Stimulated activated effector memory CD8-positive, alpha-beta T cell treated with anti-CD3 and anti-CD28 coated beads, Interleukin-12 subunit alpha, Interleukin-12 subunit beta, amount 100 ng/mL, for 72 hours (primary cell): Measurements from ENCODE around the gene AKAP8L.
A peak's percentile ranks its signal among the peaks of the same experiment; 100 is the strongest.
"Not testable (repeated sequence)": the region's sequence is repeated elsewhere in the genome, so short reads cannot be mapped to it uniquely, and the experiment has no call there.

Source experiments
- ATAC-seq: fragments of 150-1000 bp; cut with Tn5 transposase; 2 replicates; pipeline ENCODE4 v1.10.0; 2021
- DNase-seq, 2 donors: peaks; one replicate each; pipeline ENCODE4 v3.0.0; 2021 to 2022; ENCODE audit warnings: low spot score in 2 of 2
- H3K27ac Mint-ChIP-seq: one replicate; pipeline ENCODE4 v1.8.0; 2022; ENCODE audit warnings: mild to moderate bottlenecking, mixed read lengths
- H3K36me3 Mint-ChIP-seq: one replicate; pipeline ENCODE4 v1.8.0; 2022; ENCODE audit warnings: mild to moderate bottlenecking, mixed read lengths
- H3K4me1 Mint-ChIP-seq: one replicate; pipeline ENCODE4 v1.8.0; 2022; ENCODE audit warnings: mixed read lengths
- H3K4me3 Mint-ChIP-seq: one replicate; pipeline ENCODE4 v1.8.0; 2022; ENCODE audit warnings: mild to moderate bottlenecking, mixed read lengths
- H3K9me3 Mint-ChIP-seq: one replicate; pipeline ENCODE4 v1.8.0; 2022; ENCODE audit warnings: mixed read lengths

The AKAP8L gene

GRCh38 chr19:15396436-15396835, 22.4 kb downstream of the AKAP8L start:
- peaks cover 12% of the 10 kb centered on the region for H3K4me1 Mint-ChIP-seq
- H3K9me3 Mint-ChIP-seq: no peaks in the 10 kb centered on the region

DNA sequence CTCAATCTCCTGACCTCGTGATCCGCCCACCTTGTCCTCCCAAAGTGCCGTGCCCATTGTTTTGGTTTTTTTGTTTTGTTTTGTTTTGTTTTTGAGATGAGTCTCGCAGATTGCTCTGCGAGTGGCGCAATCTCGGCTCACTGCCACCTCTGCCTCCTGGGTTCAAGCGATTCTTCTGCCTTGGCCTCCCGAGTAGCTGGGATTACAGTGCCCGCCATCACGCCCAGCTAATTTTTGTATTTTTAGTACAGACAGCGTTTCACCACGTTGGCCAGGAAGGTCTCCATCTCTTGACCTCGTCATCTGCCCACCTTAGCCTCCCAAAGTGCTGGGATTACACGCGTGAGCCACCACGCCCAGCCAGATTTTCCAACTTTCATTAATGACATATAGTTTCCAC, 23.5 kb downstream of the AKAP8L start:
- not testable (repeated sequence) for H3K4me3 Mint-ChIP-seq, H3K9me3 Mint-ChIP-seq, H3K27ac Mint-ChIP-seq, ATAC-seq, DNase-seq
- H3K36me3 Mint-ChIP-seq: peaks cover 96% of the 10 kb centered on the region
- H3K4me1 Mint-ChIP-seq: peaks cover 17% of the 10 kb centered on the region

More at GRCh38 chr19:15396436-15396835, 22.4 kb downstream of the AKAP8L start:
- H3K4me3 Mint-ChIP-seq: no peak overlapping the region
- ATAC-seq: no peak
- no peak for DNase-seq
- peaks cover 94% of the 10 kb centered on the region for H3K36me3 Mint-ChIP-seq
- peak overlapping the region; percentile 72 for H3K27ac Mint-ChIP-seq

DNA sequence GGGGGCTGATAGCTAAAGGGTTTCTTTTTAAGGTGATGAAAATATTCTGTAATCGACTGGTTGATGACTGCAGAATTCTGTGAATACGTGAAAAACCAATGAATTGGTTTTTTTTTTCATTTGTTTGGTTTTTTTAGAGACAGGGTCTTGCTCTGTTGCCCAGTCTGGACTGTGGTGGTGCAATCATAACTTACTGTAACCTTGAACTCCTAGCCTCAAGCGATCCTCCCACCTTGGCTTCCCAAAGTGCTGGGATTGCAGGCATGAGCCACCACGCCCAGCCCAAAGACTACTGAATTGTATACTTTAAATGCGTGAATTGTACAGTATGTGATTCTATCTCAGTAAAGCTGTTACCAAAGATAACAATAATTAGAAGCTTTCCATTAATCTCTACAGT, 24.4 kb downstream of the AKAP8L start:
- Mint-ChIP-seq H3K27ac (no peak overlapping the region), H3K36me3 (peaks cover 96% of the 10 kb centered on the region)

DNA sequence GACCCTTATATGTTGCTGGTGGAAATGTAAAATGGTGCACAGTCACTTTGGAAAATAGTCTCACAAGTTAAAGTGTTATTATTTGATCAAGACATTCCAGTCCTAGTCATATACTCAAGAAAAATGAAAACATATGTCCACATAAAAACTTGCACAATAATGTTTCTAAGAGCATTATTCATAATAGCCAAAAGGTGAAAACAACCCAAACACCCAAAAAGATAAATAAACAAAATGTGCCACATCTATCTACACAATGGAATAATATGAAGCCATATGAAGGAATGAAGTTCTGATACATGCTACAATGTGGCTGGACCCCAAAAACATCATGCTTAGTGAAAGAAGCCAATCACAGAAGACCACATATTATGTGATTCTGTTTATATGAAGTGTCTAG, 24.8 kb downstream of the AKAP8L start:
- H3K9me3 Mint-ChIP-seq: no peaks in the 10 kb centered on the region
- no peak overlapping the region for H3K27ac Mint-ChIP-seq
- no peak overlapping the region for H3K4me3 Mint-ChIP-seq
- ATAC-seq: no peak
- no peak for DNase-seq
- H3K4me1 Mint-ChIP-seq: peaks cover 17% of the 10 kb centered on the region
- H3K36me3 Mint-ChIP-seq: peaks cover 96% of the 10 kb centered on the region

More for the DNA sequence above, 24.4 kb downstream of the AKAP8L start:
- H3K9me3 Mint-ChIP-seq: no peaks in the 10 kb centered on the region
- DNase-seq (no peak), ATAC-seq (no peak)
- no peak overlapping the region for H3K4me3 Mint-ChIP-seq
- H3K4me1 Mint-ChIP-seq: peaks cover 17% of the 10 kb centered on the region

- H3K4me1 Mint-ChIP-seq: peaks cover 4% of the 10 kb centered on the region
- H3K4me3 Mint-ChIP-seq: no peak overlapping the region
- H3K36me3 Mint-ChIP-seq: peaks cover 88% of the 10 kb centered on the region
- ATAC-seq (no peak), DNase-seq (no peak)
- H3K27ac Mint-ChIP-seq: no peak overlapping the region
- H3K9me3 Mint-ChIP-seq: no peaks in the 10 kb centered on the region
These were observed 28.0 kb downstream of the AKAP8L start for GRCh38 chr19:15390814-15391213.

DNA sequence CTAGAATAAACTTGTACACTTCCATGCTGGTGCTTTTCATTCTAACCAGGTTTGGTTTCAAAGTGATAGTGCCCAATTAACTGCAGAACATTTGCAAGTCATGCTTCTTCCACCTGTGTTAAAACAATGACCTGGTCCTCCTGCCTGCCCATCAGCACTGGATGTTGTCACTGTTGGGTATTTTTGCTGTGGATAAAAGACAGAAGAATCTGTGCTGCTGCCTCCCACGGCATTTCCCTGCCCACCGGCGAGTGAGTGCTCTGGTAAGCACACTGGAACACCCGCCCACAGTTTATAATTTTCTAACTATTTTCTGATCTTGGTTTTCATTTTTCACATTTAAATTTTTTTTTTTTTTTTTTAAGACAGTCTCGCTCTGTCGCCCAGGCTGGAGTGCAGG, 36.9 kb downstream of the AKAP8L start:
- H3K4me1 Mint-ChIP-seq: peaks cover 32% of the 10 kb centered on the region
- H3K9me3 Mint-ChIP-seq: no peaks in the 10 kb centered on the region
- H3K4me3 Mint-ChIP-seq: peak overlapping the region; percentile 3
- H3K27ac Mint-ChIP-seq: peak overlapping the region; percentile 99
- ATAC-seq (no peak), DNase-seq (no peak)
- H3K36me3 Mint-ChIP-seq: peaks cover 61% of the 10 kb centered on the region

DNA sequence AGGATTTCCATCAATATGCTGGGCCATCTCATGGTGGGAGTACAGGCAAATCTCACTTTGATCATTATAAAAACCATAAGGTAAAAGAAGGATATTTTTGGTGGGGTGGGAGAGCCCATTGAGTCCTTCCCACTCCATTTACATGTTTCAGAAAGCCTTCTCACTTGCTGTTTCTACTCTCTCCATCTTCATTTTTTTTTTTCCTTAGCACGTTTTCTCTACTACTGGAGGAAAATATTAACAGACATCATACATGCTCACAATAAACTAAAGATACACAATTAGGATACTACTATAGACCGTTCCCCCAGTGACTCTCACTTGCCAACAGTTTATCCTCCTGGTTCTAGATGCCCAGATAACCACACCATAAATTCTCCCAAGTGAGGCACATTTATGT, 37.4 kb downstream of the AKAP8L start:
- H3K36me3 Mint-ChIP-seq: peaks cover 65% of the 10 kb centered on the region
- DNase-seq (no peak), ATAC-seq (no peak)
- H3K4me1 Mint-ChIP-seq: peaks cover 36% of the 10 kb centered on the region
- H3K4me3 Mint-ChIP-seq: peak overlapping the region; percentile 3
- peak overlapping the region; percentile 99 for H3K27ac Mint-ChIP-seq
- no peaks in the 10 kb centered on the region for H3K9me3 Mint-ChIP-seq

DNA sequence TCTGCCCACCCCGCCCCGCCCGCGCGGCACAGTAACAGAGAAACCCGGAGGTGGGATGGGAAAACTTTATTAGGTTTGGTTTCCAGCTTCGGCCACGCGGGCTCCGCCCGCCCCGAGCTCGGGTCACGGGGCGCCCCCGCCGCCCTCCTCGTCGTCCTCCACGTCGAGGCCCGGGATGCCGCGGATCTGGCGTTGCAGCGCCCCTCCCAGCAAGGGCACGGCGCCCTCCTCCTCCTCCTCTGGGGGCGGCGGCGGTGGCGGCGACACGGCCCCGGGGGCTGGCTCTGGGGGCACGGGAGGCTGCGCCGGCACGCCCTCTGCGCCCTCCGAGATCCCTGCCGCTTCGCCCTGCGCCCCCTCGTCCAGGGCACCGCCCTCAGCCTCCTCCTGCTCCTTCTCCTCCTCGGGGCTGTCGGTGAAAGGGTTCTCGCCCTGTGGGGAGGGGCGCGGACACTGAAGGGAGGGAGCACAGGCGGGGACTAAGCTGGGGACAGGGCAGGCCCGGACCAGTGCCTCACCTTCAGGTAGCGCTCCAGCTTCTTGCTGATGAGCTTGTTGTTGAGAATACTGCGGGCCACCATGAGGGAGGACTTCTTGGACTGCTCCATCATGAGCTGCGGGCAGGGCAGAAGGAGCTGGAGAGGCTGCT, 38.7 kb downstream of the AKAP8L start:
- peaks cover 67% of the 10 kb centered on the region for H3K36me3 Mint-ChIP-seq
- H3K4me3 Mint-ChIP-seq: peak overlapping the region; percentile 85
- H3K9me3 Mint-ChIP-seq: no peaks in the 10 kb centered on the region
- DNase-seq (no peak), ATAC-seq (peak; percentile 58)
- peaks cover 36% of the 10 kb centered on the region for H3K4me1 Mint-ChIP-seq
- H3K27ac Mint-ChIP-seq: peak overlapping the region; percentile 99

DNA sequence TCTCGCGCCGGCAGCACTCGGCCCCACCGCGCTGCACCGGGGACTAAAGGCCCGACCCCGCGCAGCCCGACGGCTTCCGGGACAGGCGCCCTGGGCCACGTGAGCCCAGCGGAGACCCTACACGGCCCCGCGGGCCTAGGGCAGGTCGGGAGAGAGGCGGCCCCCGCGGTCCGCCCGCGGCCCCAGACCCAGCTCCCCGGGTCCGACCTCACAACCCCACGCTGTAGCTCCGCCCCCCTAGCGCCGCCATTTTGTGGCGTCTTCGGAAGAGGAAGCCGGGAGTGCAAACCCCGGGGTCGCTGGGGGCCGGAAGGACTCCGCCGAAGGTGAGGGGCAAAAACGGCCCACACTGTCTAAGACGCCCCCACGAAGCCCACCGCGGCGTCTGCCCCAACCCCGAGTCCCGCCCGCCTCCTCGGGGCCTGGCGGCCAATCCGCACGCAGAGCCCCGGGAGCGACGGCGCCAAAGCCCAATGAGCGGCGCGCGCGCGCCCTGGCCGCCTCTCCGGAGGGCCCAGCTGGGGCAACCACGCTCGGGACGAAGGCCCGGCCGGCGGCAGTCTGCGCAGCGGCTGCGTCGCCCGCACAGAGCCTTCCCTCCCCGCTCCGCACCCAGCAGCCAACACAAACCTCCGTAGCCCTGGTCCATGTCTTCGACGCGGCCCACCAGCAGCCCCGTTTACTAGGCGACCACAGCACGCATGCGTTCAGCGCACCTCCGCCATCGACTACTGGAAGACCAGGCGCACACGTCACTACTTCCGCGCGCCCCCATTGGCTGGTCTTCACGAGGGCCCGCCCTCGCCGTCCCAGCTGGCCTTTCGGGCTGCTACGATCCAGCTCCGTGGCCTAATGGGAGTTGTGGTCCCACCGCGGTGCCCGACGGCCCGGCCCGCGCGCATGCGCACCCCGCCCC, 39.4 kb downstream of the AKAP8L start, which contains the start of gene AKAP8:
Gene AKAP8 (minus strand): TSS at position 705 of the 916 bp plus-strand sequence. CDS start 56 bp downstream, at position 649.
- ATAC-seq (peak; percentile 94), DNase-seq (peak; percentile 96 to 98)
- Mint-ChIP-seq H3K27ac (peak within 1 kb of the TSS; percentile 99), H3K4me3 (peak within 1 kb of the TSS; percentile 85), H3K4me1 (peaks cover 36% of the 10 kb centered on the region), H3K9me3 (no peaks in the 10 kb centered on the region), H3K36me3 (peaks cover 70% of the 10 kb centered on the region)

- H3K4me1 Mint-ChIP-seq: peaks cover 40% of the 10 kb centered on the region
- peak in 1 of 2 donors; percentile 74 for DNase-seq
- peaks cover 77% of the 10 kb centered on the region for H3K36me3 Mint-ChIP-seq
- H3K27ac Mint-ChIP-seq: peak overlapping the region; percentile 99
- peak overlapping the region; percentile 85 for H3K4me3 Mint-ChIP-seq
- H3K9me3 Mint-ChIP-seq: no peaks in the 10 kb centered on the region
- no peak for ATAC-seq
These were observed 40.2 kb downstream of the AKAP8L start for GRCh38 chr19:15378534-15379082.

DNA sequence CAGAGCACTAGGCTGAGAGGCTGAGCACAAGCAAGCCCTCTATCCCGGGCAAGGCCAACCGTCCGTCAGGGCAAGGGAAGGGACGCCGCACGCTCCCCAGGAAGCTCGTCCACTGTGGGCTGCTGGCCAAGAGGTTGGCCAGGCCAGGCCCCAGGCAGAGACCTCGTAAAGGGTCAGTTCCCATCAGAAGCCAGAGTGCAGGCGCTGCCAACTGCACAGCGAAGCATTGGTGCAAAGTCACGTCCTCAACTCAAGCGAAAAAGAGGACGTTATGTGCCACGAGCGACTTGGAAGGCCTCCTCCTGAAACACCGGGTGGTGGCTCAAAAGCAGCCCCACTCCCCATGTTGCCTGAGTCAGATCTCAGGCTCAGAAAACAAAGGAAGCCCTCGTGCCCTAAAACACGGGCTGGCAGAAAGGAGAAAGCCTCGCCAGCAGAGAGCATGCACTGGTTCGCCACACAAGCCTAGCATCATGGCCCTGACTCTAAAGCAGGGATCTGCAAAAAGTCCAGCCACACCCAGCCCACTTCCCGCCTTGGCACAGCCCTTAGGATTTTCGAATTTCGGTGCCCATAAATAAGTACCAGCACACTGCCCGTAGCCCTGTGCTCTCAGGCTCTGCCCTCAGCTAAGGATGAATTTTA, 43.9 kb downstream of the AKAP8L start:
- Mint-ChIP-seq H3K36me3 (peaks cover 93% of the 10 kb centered on the region), H3K4me3 (no peak overlapping the region), H3K9me3 (no peaks in the 10 kb centered on the region), H3K27ac (peak overlapping the region; percentile 32), H3K4me1 (peaks cover 39% of the 10 kb centered on the region)
- DNase-seq (no peak), ATAC-seq (no peak)

DNA sequence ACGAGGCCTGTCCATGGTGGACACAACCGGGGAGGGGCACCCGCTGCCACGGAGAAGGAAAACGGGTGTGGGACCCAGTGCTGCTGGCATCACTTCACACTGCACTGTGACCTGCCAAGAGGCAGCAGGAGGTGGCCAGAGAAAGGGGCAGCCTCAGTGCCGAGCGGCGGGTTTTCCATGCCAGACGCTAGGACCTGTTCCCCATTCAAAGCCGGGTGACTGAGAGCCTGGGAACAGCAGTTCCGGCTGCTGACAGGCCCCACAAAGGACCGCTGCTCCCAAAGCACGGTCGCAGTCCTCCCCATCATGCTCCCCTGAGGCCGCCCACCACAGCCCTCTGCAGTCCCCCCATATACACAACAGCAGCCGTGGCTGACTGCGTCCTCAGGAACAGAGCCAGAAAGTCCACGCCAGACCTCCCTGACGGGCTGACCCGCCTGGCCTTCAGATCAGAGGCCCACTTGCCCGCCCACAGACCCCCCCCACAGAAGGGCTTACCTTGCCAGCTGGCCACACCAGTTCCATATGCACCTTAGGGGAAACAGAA, 44.6 kb downstream of the AKAP8L start:
- Mint-ChIP-seq H3K27ac (peak overlapping the region; percentile 32), H3K4me3 (no peak overlapping the region), H3K36me3 (peaks cover 93% of the 10 kb centered on the region), H3K9me3 (no peaks in the 10 kb centered on the region), H3K4me1 (peaks cover 39% of the 10 kb centered on the region)
- DNase-seq (no peak), ATAC-seq (no peak)

DNA sequence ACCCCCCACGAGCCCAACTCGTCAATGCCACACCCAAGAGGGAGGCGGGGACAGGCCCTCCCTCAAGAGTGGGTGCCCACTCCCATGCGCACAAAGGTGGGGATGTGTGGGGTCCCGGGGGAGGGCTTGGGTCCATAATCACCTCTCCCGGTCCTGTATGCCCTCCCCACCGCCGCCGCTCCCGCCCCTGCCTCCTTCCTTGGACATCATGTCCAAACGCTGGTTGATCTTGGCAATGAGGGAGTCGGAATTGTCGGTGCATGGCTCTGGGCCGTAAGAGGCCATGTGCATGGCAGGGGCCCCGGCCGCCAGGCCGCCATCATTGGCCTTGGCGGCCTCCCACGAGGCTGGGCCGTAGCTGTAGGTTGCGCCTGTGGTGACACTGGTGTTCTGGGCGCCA, 45.1 kb downstream of the AKAP8L start:
- ATAC-seq (no peak), DNase-seq (no peak)
- Mint-ChIP-seq H3K4me3 (no peak overlapping the region), H3K9me3 (no peaks in the 10 kb centered on the region), H3K27ac (peak overlapping the region; percentile 32), H3K36me3 (peaks cover 93% of the 10 kb centered on the region), H3K4me1 (peaks cover 42% of the 10 kb centered on the region)

GRCh38 chr19:15372891-15373301, 45.9 kb downstream of the AKAP8L start:
- peaks cover 93% of the 10 kb centered on the region for H3K36me3 Mint-ChIP-seq
- peaks cover 39% of the 10 kb centered on the region for H3K4me1 Mint-ChIP-seq
- no peaks in the 10 kb centered on the region for H3K9me3 Mint-ChIP-seq
- H3K27ac Mint-ChIP-seq: peak overlapping the region; percentile 32
- no peak for DNase-seq
- no peak for ATAC-seq
- H3K4me3 Mint-ChIP-seq: no peak overlapping the region

DNA sequence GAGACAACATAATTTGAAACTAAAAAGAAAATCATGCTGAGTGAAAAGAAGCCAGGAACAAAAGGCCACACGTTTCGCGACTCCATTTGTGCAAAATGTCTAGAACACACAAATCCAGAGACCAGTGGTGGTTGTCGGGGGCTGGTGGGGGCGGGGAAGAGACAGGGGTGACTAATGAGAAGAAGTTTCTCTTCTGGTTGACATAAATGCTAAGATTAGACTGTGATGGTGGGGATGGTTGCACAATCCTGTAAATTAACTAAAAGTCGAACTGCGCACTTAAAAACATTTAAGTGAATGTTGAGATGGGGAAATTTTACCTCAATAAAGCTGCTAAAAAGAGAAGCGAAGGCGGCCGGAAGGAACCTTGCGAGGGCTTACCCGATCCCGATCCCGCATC, 46.3 kb downstream of the AKAP8L start:
- peaks cover 35% of the 10 kb centered on the region for H3K4me1 Mint-ChIP-seq
- ATAC-seq: no peak
- H3K27ac Mint-ChIP-seq: no peak overlapping the region
- no peaks in the 10 kb centered on the region for H3K9me3 Mint-ChIP-seq
- peaks cover 94% of the 10 kb centered on the region for H3K36me3 Mint-ChIP-seq
- H3K4me3 Mint-ChIP-seq: no peak overlapping the region
- DNase-seq: no peak
